ENCODE results near the gene SRPRB.

SRPRB gene

GRCh38 chr3:133845127-133845526, 39.5 kb downstream of the SRPRB start:
- no peak overlapping the region for H3K4me3 ChIP-seq (replicated peaks; ENCODE audit: insufficient read depth, low read length)
- no peak overlapping the region for H3K27ac ChIP-seq (replicated peaks)
- TF ChIP-seq POLR2AphosphoS5 (IDR thresholded peaks at IDR 0.05; ENCODE audit: low read depth) (no peak), REST (IDR thresholded peaks at IDR 0.05; ENCODE audit: insufficient replicate concordance, low read depth) (no peak), GABPA (IDR thresholded peaks at IDR 0.05; ENCODE audit: low read depth) (no peak)
- TF ChIP-seq, protein P1, sequence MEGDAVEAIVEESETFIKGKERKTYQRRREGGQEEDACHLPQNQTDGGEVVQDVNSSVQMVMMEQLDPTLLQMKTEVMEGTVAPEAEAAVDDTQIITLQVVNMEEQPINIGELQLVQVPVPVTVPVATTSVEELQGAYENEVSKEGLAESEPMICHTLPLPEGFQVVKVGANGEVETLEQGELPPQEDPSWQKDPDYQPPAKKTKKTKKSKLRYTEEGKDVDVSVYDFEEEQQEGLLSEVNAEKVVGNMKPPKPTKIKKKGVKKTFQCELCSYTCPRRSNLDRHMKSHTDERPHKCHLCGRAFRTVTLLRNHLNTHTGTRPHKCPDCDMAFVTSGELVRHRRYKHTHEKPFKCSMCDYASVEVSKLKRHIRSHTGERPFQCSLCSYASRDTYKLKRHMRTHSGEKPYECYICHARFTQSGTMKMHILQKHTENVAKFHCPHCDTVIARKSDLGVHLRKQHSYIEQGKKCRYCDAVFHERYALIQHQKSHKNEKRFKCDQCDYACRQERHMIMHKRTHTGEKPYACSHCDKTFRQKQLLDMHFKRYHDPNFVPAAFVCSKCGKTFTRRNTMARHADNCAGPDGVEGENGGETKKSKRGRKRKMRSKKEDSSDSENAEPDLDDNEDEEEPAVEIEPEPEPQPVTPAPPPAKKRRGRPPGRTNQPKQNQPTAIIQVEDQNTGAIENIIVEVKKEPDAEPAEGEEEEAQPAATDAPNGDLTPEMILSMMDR (IDR thresholded peaks at IDR 0.05; ENCODE audit: insufficient read depth, low read length), result no peak
- no peaks in the 10 kb centered on the region for H3K27me3 ChIP-seq (ENCODE audit: insufficient read depth, poor library complexity, severe bottlenecking)
- DNase-seq (ENCODE audit: low read depth in 1 of 2, low spot score in 1 of 2), result no peak

DNA sequence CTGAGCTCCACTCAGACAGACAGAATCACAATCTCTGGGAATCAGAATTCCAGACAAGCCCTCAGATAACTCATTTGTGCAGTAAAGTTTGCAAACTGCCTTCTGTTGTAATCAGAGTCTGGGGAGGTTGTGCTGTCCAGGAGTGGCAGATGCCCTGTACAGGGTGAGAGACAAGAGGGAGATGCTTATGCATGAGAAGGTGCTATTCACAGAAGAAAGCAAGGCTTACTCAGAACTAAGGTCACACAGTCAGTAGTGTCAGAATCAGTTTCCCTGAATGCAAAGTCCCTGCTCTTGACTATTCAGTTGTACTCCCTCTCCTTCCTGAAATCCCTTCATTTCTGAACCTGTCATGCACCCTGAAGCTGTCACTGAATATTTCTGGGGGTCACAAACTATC, 43.7 kb downstream of the SRPRB start:
- TF ChIP-seq GABPA (IDR thresholded peaks at IDR 0.05; ENCODE audit: low read depth) (no peak), SPI1 (IDR thresholded peaks at IDR 0.05; ENCODE audit: borderline replicate concordance, low read depth) (no peak), POLR2AphosphoS5 (IDR thresholded peaks at IDR 0.05; ENCODE audit: low read depth) (no peak), REST (IDR thresholded peaks at IDR 0.05; ENCODE audit: insufficient replicate concordance, low read depth) (no peak)
- TF ChIP-seq, protein P1 (IDR thresholded peaks at IDR 0.05; ENCODE audit: insufficient read depth, low read length), result no peak
- Histone ChIP-seq H3K4me3 (replicated peaks; ENCODE audit: insufficient read depth, low read length) (no peak overlapping the region), H3K27ac (replicated peaks) (no peak overlapping the region), H3K27me3 (ENCODE audit: insufficient read depth, poor library complexity, severe bottlenecking) (no peaks in the 10 kb centered on the region)
- no peak for DNase-seq (ENCODE audit: low read depth in 1 of 2, low spot score in 1 of 2)

DNA sequence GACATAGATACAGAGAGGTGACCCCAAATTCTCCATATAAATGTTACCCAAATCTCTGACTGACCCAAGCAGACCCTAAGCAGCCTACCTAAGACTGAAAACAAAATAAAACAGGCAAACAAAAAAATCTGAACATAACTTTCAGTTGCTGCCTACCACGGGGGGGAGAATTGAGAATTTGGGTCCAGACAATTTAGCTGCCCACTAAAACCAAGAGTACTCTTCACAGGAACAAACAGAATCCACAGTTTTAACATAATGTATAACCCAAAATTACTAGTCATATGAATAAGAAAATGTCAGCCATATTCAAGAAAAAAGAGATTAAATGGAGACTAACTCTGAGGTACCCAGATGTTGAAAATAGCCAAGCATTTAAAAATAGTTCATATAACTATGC, 44.4 kb downstream of the SRPRB start:
- no peaks in the 10 kb centered on the region for H3K27me3 ChIP-seq (ENCODE audit: insufficient read depth, poor library complexity, severe bottlenecking)
- no peak overlapping the region for H3K4me3 ChIP-seq (replicated peaks; ENCODE audit: insufficient read depth, low read length)
- TF ChIP-seq SPI1 (IDR thresholded peaks at IDR 0.05; ENCODE audit: borderline replicate concordance, low read depth) (no peak), POLR2AphosphoS5 (IDR thresholded peaks at IDR 0.05; ENCODE audit: low read depth) (no peak), GABPA (IDR thresholded peaks at IDR 0.05; ENCODE audit: low read depth) (no peak), REST (IDR thresholded peaks at IDR 0.05; ENCODE audit: insufficient replicate concordance, low read depth) (no peak)
- TF ChIP-seq, protein P1 (IDR thresholded peaks at IDR 0.05; ENCODE audit: insufficient read depth, low read length), result no peak
- DNase-seq (ENCODE audit: low read depth in 1 of 2, low spot score in 1 of 2), result no peak
- no peak overlapping the region for H3K27ac ChIP-seq (replicated peaks)

Data from HL-60 (cell line).